Lung microvascular endothelial cell (primary cell): Measurements from ENCODE around the gene EVI5. TPM values are rescaled to one million over a fixed set of nuclear protein-coding genes. Genes with fewer than 3 reads are reported as not detected.
A peak's percentile ranks its signal among the peaks of the same experiment; 100 is the strongest.
"Not testable (repeated sequence)": the region's sequence is repeated elsewhere in the genome, so short reads cannot be mapped to it uniquely, and the experiment has no call there.

Experiments used
- DNase-seq, 2 donors: peaks; one replicate each; pipeline versions ENCODE4 v3.0.0 to v3.0.0-alpha.2; 2010; ENCODE audit warnings: low read depth in 2 of 2
- total RNA-seq: library from RNA; depleted of rRNA; stranded (reverse); fragments of >200 nt; gene quantifications from 2 replicates; pipeline ENCODE4 v1.2.1, GENCODE V29; 2014

EVI5 gene
- total RNA-seq, 1 donor from 2014 or later = 19.8 TPM

- peak; percentile 11 to 15 for DNase-seq
These were observed 7.5 kb upstream of the EVI5 start for GRCh38 chr1:92792340-92792782.

GRCh38 chr1:92791487-92792066 is 6.7 kb upstream of the EVI5 start:
- no peak for DNase-seq

- DNase-seq = no peak
These were observed 6.0 kb upstream of the EVI5 start for GRCh38 chr1:92790867-92791266.

- DNase-seq = no peak
These were observed 5.2 kb upstream of the EVI5 start for GRCh38 chr1:92790081-92790480.

GRCh38 chr1:92786111-92786901 is 1.4 kb upstream of the EVI5 start:
- DNase-seq = no peak

GRCh38 chr1:92784021-92784638 is 778 bp downstream of the EVI5 start:
- DNase-seq = peak; percentile 44 to 67

- peak; percentile 20 to 22 for DNase-seq
These were observed 1.4 kb downstream of the EVI5 start for GRCh38 chr1:92783550-92783949.

GRCh38 chr1:92778376-92778775 is 6.5 kb downstream of the EVI5 start:
- no peak for DNase-seq

- no peak for DNase-seq
These were observed 10.5 kb downstream of the EVI5 start for GRCh38 chr1:92774407-92774806.

GRCh38 chr1:92773749-92774148 is 11.2 kb downstream of the EVI5 start:
- not testable (repeated sequence) for DNase-seq

GRCh38 chr1:92769856-92770255 is 15.1 kb downstream of the EVI5 start:
- no peak for DNase-seq

- no peak for DNase-seq
These were observed 16.0 kb downstream of the EVI5 start for GRCh38 chr1:92768915-92769314.

- no peak for DNase-seq
These were observed 16.6 kb downstream of the EVI5 start for GRCh38 chr1:92768296-92768695.

GRCh38 chr1:92764116-92764515 is 20.8 kb downstream of the EVI5 start:
- no peak for DNase-seq

- DNase-seq = no peak
These were observed 22.6 kb downstream of the EVI5 start for GRCh38 chr1:92762355-92762754.

- DNase-seq = no peak
These were observed 25.5 kb downstream of the EVI5 start for GRCh38 chr1:92759361-92759760.

- DNase-seq = no peak
These were observed 28.4 kb downstream of the EVI5 start for GRCh38 chr1:92756537-92756936.

GRCh38 chr1:92755541-92756461 is 29.1 kb downstream of the EVI5 start:
- no peak for DNase-seq

- DNase-seq = no peak
These were observed 30.2 kb downstream of the EVI5 start for GRCh38 chr1:92754719-92755050.

- DNase-seq = peak in 1 of 2 donors; percentile 6
These were observed 30.7 kb downstream of the EVI5 start for GRCh38 chr1:92754000-92754718.

GRCh38 chr1:92752719-92753118 is 32.2 kb downstream of the EVI5 start:
- peak in 1 of 2 donors; percentile 29 for DNase-seq
